CD8-positive, alpha-beta memory T cell (primary cell): Measurements from ENCODE around the gene EMID1. TPM values are rescaled to one million over a fixed set of nuclear protein-coding genes. Genes with fewer than 3 reads are reported as not detected.
A peak's percentile ranks its signal among the peaks of the same experiment; 100 is the strongest.
"Not testable (repeated sequence)": the region's sequence is repeated elsewhere in the genome, so short reads cannot be mapped to it uniquely, and the experiment has no call there.

Experiments used
- CTCF ChIA-PET: fragments of 350-600 bp; sonication (Branson Sonifier 250); formaldehyde crosslinking; loops from one replicate; lab custom pipeline; 2021; ENCODE audit warnings: antibody characterized with exemption; lab: Charles Lee
- POLR2A ChIA-PET: fragments of 350-600 bp; sonication (Branson Sonifier 250); formaldehyde crosslinking; loops from one replicate; lab custom pipeline; 2021; ENCODE audit warnings: antibody characterized with exemption; lab: Charles Lee
- DNase-seq, 5 donors: peaks; one replicate each; pipeline versions ENCODE4 v3.0.0 to v3.0.0-alpha.2; 2020 to 2022; ENCODE audit warnings: mixed read lengths in 1 of 5
- H3K27ac ChIP-seq: one replicate; pipeline ENCODE4 v1.7.0; 2013; ENCODE audit warnings: low read depth, mild to moderate bottlenecking, low read length, moderate library complexity
- H3K27me3 ChIP-seq: 2 replicates; pipeline ENCODE4 v1.7.0; 2013; ENCODE audit warnings: low read length, mild to moderate bottlenecking; ENCODE audit not compliant: insufficient read depth, poor library complexity, severe bottlenecking
- H3K36me3 ChIP-seq: 2 replicates; pipeline ENCODE4 v1.7.0; 2013; ENCODE audit warnings: mild to moderate bottlenecking, low read length, moderate library complexity; ENCODE audit not compliant: insufficient read depth
- H3K4me1 ChIP-seq: 2 replicates; pipeline ENCODE4 v1.7.0; 2013; ENCODE audit warnings: mild to moderate bottlenecking, low read length, moderate library complexity; ENCODE audit not compliant: insufficient read depth
- H3K4me3 ChIP-seq: 2 replicates; pipeline ENCODE4 v1.7.0; 2013; ENCODE audit warnings: mild to moderate bottlenecking, low read length
- H3K9me3 ChIP-seq: 2 replicates; pipeline ENCODE4 v1.7.0; 2013; ENCODE audit warnings: mild to moderate bottlenecking, low read length
- H3K27ac Mint-ChIP-seq, 8 donors: one replicate each; pipeline ENCODE4 v1.8.0; 2020 to 2021; ENCODE audit warnings: mixed read lengths in 8 of 8, mild to moderate bottlenecking in 6 of 8, inconsistent platforms in 3 of 8, moderate library complexity in 3 of 8
- H3K27me3 Mint-ChIP-seq, 2 donors: one replicate each; pipeline ENCODE4 v1.8.0; 2020 to 2021; ENCODE audit warnings: mixed read lengths in 2 of 2, mild to moderate bottlenecking in 1 of 2, moderate library complexity in 1 of 2
- H3K36me3 Mint-ChIP-seq, 3 donors: one replicate each; pipeline ENCODE4 v1.8.0; 2020 to 2021; ENCODE audit warnings: mixed read lengths in 3 of 3, inconsistent platforms in 1 of 3, mild to moderate bottlenecking in 1 of 3
- H3K4me1 Mint-ChIP-seq, 3 donors: one replicate each; pipeline ENCODE4 v1.8.0; 2020 to 2021; ENCODE audit warnings: mixed read lengths in 3 of 3, inconsistent platforms in 1 of 3, mild to moderate bottlenecking in 1 of 3
- H3K4me3 Mint-ChIP-seq, 7 donors: one replicate each; pipeline ENCODE4 v1.8.0; 2020 to 2021; ENCODE audit warnings: mixed read lengths in 7 of 7, mild to moderate bottlenecking in 6 of 7, moderate library complexity in 4 of 7, inconsistent platforms in 2 of 7
- H3K9me3 Mint-ChIP-seq, 5 donors: one replicate each; pipeline ENCODE4 v1.8.0; 2020 to 2022; ENCODE audit warnings: mixed read lengths in 5 of 5, mild to moderate bottlenecking in 3 of 5, moderate library complexity in 2 of 5, inconsistent platforms in 1 of 5
- polyA plus RNA-seq: library from polyadenylated mRNA; unstranded; fragments of 300-500 nt; fragmentation: Illumina TruSeq; gene quantifications from one replicate; pipeline ENCODE4 v1.2.3, GENCODE V29; 2021
- total RNA-seq, 2 experiments: library from RNA; stranded (reverse); gene quantifications; one replicate each; pipeline ENCODE4 v1.2.3, GENCODE V29; 2021

EMID1 gene
- total and polyA plus RNA-seq, 3 experiments from 2014 or later: 0.31 TPM; not detected in 2

- no peaks in the 10 kb centered on the region for H3K9me3 ChIP-seq
- no peaks in the 10 kb centered on the region for H3K4me1 Mint-ChIP-seq
- H3K27me3 ChIP-seq: no peaks in the 10 kb centered on the region
- DNase-seq: no peak
- peaks cover 0 to 5% of the 10 kb centered on the region in 2 donors for H3K27me3 Mint-ChIP-seq
- no peaks in the 10 kb centered on the region for H3K4me1 ChIP-seq
- H3K27ac Mint-ChIP-seq: peak overlapping the region in 1 of 8 donors; percentile 9
- ChIA-PET CTCF (no interaction called here), POLR2A (no interaction called here)
- no peak overlapping the region for H3K27ac ChIP-seq
- no peak overlapping the region for H3K4me3 Mint-ChIP-seq
- H3K36me3 ChIP-seq: no peaks in the 10 kb centered on the region
- H3K36me3 Mint-ChIP-seq: no peaks in the 10 kb centered on the region
- no peak overlapping the region for H3K4me3 ChIP-seq
- H3K9me3 Mint-ChIP-seq: no peaks in the 10 kb centered on the region
Measured at GRCh38 chr22:29225422-29226090, 19.9 kb downstream of the EMID1 start.

- Histone ChIP-seq H3K4me3 (no peak overlapping the region), H3K4me1 (no peaks in the 10 kb centered on the region), H3K9me3 (no peaks in the 10 kb centered on the region), H3K27ac (no peak overlapping the region), H3K27me3 (no peaks in the 10 kb centered on the region), H3K36me3 (no peaks in the 10 kb centered on the region)
- no peaks in the 10 kb centered on the region for H3K4me1 Mint-ChIP-seq
- no peak overlapping the region for H3K4me3 Mint-ChIP-seq
- H3K27me3 Mint-ChIP-seq: peaks cover 0 to 5% of the 10 kb centered on the region in 2 donors
- POLR2A ChIA-PET: no interaction called here
- H3K9me3 Mint-ChIP-seq: no peaks in the 10 kb centered on the region
- CTCF ChIA-PET: no interaction called here
- DNase-seq: no peak
- no peaks in the 10 kb centered on the region for H3K36me3 Mint-ChIP-seq
- H3K27ac Mint-ChIP-seq: no peak overlapping the region
Measured at GRCh38 chr22:29226351-29226981, 20.8 kb downstream of the EMID1 start.

GRCh38 chr22:29230972-29231875, 25.5 kb downstream of the EMID1 start:
- H3K27ac ChIP-seq: no peak overlapping the region
- H3K4me1 Mint-ChIP-seq: no peaks in the 10 kb centered on the region
- CTCF ChIA-PET: interaction anchor here (1.4 kb wide), 1 partner anchor 15 kb away, joined by 4 read pairs; no protein-coding TSS in a partner anchor
- no peaks in the 10 kb centered on the region for H3K9me3 ChIP-seq
- no peaks in the 10 kb centered on the region for H3K9me3 Mint-ChIP-seq
- H3K4me3 Mint-ChIP-seq: no peak overlapping the region
- peaks cover 0 to 5% of the 10 kb centered on the region in 2 donors for H3K27me3 Mint-ChIP-seq
- peaks cover 0 to 1% (median 0%) of the 10 kb centered on the region in 3 donors for H3K36me3 Mint-ChIP-seq
- no peak overlapping the region for H3K4me3 ChIP-seq
- H3K27ac Mint-ChIP-seq: no peak overlapping the region
- POLR2A ChIA-PET: no interaction called here
- no peaks in the 10 kb centered on the region for H3K4me1 ChIP-seq
- H3K36me3 ChIP-seq: no peaks in the 10 kb centered on the region
- no peak for DNase-seq
- H3K27me3 ChIP-seq: no peaks in the 10 kb centered on the region

GRCh38 chr22:29231971-29232959, 26.6 kb downstream of the EMID1 start:
- POLR2A ChIA-PET: no interaction called here

GRCh38 chr22:29233277-29233877, 27.7 kb downstream of the EMID1 start:
- CTCF ChIA-PET: interaction anchor here (4.6 kb wide), 1 partner anchor 12 kb away, joined by 19 read pairs; no protein-coding TSS in a partner anchor
- Histone ChIP-seq H3K36me3 (no peaks in the 10 kb centered on the region), H3K4me1 (no peaks in the 10 kb centered on the region), H3K4me3 (no peak overlapping the region), H3K27ac (no peak overlapping the region), H3K9me3 (no peaks in the 10 kb centered on the region), H3K27me3 (no peaks in the 10 kb centered on the region)
- no peak for DNase-seq
- Mint-ChIP-seq H3K36me3 (peaks cover 0 to 1% (median 0%) of the 10 kb centered on the region in 3 donors), H3K4me3 (no peak overlapping the region), H3K4me1 (no peaks in the 10 kb centered on the region), H3K9me3 (no peaks in the 10 kb centered on the region), H3K27ac (no peak overlapping the region), H3K27me3 (peaks cover 0 to 3% of the 10 kb centered on the region in 2 donors)
- POLR2A ChIA-PET: no interaction called here

More at GRCh38 chr22:29231971-29232959, 26.6 kb downstream of the EMID1 start:
- CTCF ChIA-PET: interaction anchor here (4.6 kb wide), 1 partner anchor 13 kb away, joined by 19 read pairs; no protein-coding TSS in a partner anchor
- Mint-ChIP-seq H3K4me1 (no peaks in the 10 kb centered on the region), H3K9me3 (no peaks in the 10 kb centered on the region), H3K36me3 (peaks cover 0 to 1% (median 0%) of the 10 kb centered on the region in 3 donors), H3K27ac (no peak overlapping the region), H3K4me3 (no peak overlapping the region), H3K27me3 (peaks cover 0 to 3% of the 10 kb centered on the region in 2 donors)
- no peak overlapping the region for H3K27ac ChIP-seq
- no peak overlapping the region for H3K4me3 ChIP-seq
- no peaks in the 10 kb centered on the region for H3K9me3 ChIP-seq
- no peaks in the 10 kb centered on the region for H3K36me3 ChIP-seq
- no peaks in the 10 kb centered on the region for H3K27me3 ChIP-seq
- H3K4me1 ChIP-seq: no peaks in the 10 kb centered on the region
- DNase-seq: no peak

GRCh38 chr22:29240481-29240880, 34.8 kb downstream of the EMID1 start:
- Mint-ChIP-seq H3K36me3 (peaks cover 0 to 20% (median 0%) of the 10 kb centered on the region in 3 donors), H3K27me3 (peaks cover 14 to 29% of the 10 kb centered on the region in 2 donors), H3K9me3 (peaks cover 4 to 11% (median 8%) of the 10 kb centered on the region in 5 donors)
- POLR2A ChIA-PET, H3K27me3 ChIP-seq, H3K9me3 ChIP-seq, H3K36me3 ChIP-seq, H3K27ac Mint-ChIP-seq, H3K4me3 Mint-ChIP-seq, H3K27ac ChIP-seq, CTCF ChIA-PET, H3K4me1 ChIP-seq, H3K4me1 Mint-ChIP-seq, DNase-seq, H3K4me3 ChIP-seq: not testable (repeated sequence)
